Measurements from ENCODE around the gene KRT20.

The KRT20 gene

GRCh38 chr17:40828454-40829044, 56.5 kb downstream of the KRT20 start:
- Histone ChIP-seq H3K27ac (ENCODE audit: low read length) (no peak overlapping the region), H3K9ac (ENCODE audit: low read length) (no peak overlapping the region), H2AFZ (ENCODE audit: low read length) (no peak overlapping the region), H3K36me3 (replicated peaks; ENCODE audit: insufficient read depth, low read length) (no peaks in the 10 kb centered on the region), H3K9me2 (replicated peaks; ENCODE audit: insufficient read depth, low read length) (no peaks in the 10 kb centered on the region), H4K20me1 (ENCODE audit: insufficient read depth, low read length) (no peaks in the 10 kb centered on the region), H3K4me2 (ENCODE audit: low read depth, low read length) (no peak overlapping the region), H3K4me1 (ENCODE audit: low read length) (0 out of 2 replicates have a peak, but pooled peaks cover 5% of the 10 kb centered on the region), H3K9me3 (replicated peaks; ENCODE audit: insufficient read depth, low read length) (no peaks in the 10 kb centered on the region), H3K79me2 (ENCODE audit: low read length) (no peaks in the 10 kb centered on the region), H3K4me3 (ENCODE audit: low read length) (no peak overlapping the region), H3F3A (ENCODE audit: insufficient read depth, low read length) (no peaks in the 10 kb centered on the region), H3K27me3 (replicated peaks; ENCODE audit: insufficient read depth, low read length) (no peaks in the 10 kb centered on the region)
- no peak for DNase-seq
- TF ChIP-seq EZH2phosphoT487 (IDR thresholded peaks at IDR 0.05; ENCODE audit: low read length) (no peak), CTCF (IDR thresholded peaks at IDR 0.05; ENCODE audit: low read length) (no peak), EZH2 (optimal IDR thresholded peaks at IDR 0.05; ENCODE audit: low read depth, low read length) (no peak)

GRCh38 chr17:40827746-40828453, 57.1 kb downstream of the KRT20 start:
- no peaks in the 10 kb centered on the region for H3K9me3 ChIP-seq (replicated peaks; ENCODE audit: insufficient read depth, low read length)
- H3K27me3 ChIP-seq (replicated peaks; ENCODE audit: insufficient read depth, low read length) = no peaks in the 10 kb centered on the region
- no peak overlapping the region for H3K4me2 ChIP-seq (ENCODE audit: low read depth, low read length)
- no peak overlapping the region for H3K9ac ChIP-seq (ENCODE audit: low read length)
- H3K79me2 ChIP-seq (ENCODE audit: low read length) = no peaks in the 10 kb centered on the region
- DNase-seq = no peak
- H3F3A ChIP-seq (ENCODE audit: insufficient read depth, low read length) = no peaks in the 10 kb centered on the region
- H2AFZ ChIP-seq (ENCODE audit: low read length) = no peak overlapping the region
- H3K4me1 ChIP-seq (ENCODE audit: low read length) = 0 out of 2 replicates have a peak, but pooled peaks cover 5% of the 10 kb centered on the region
- TF ChIP-seq CTCF (IDR thresholded peaks at IDR 0.05; ENCODE audit: low read length) = no peak
- TF ChIP-seq EZH2 (optimal IDR thresholded peaks at IDR 0.05; ENCODE audit: low read depth, low read length) = no peak
- no peak for TF ChIP-seq EZH2phosphoT487 (IDR thresholded peaks at IDR 0.05; ENCODE audit: low read length)
- H3K27ac ChIP-seq (ENCODE audit: low read length) = no peak overlapping the region
- no peaks in the 10 kb centered on the region for H4K20me1 ChIP-seq (ENCODE audit: insufficient read depth, low read length)
- no peak overlapping the region for H3K4me3 ChIP-seq (ENCODE audit: low read length)
- no peaks in the 10 kb centered on the region for H3K36me3 ChIP-seq (replicated peaks; ENCODE audit: insufficient read depth, low read length)
- H3K9me2 ChIP-seq (replicated peaks; ENCODE audit: insufficient read depth, low read length) = no peaks in the 10 kb centered on the region

Data from MM.1S (cell line).